HEK293 (cell line): ENCODE results near the gene ANKRD31.
"Not testable (repeated sequence)": the region's sequence is repeated elsewhere in the genome, so short reads cannot be mapped to it uniquely, and the experiment has no call there.

ENCODE experiments used
- CTCF ChIA-PET: fragments of 350-600 bp; formaldehyde crosslinking; extraction: SDS; loops from one replicate; lab custom pipeline; 2021; ENCODE audit warnings: antibody characterized with exemption; lab: Yijun Ruan, JAX
- POLR2A ChIA-PET: fragments of 300-600 bp; formaldehyde crosslinking; extraction: SDS; loops from one replicate; lab custom pipeline; 2020; ENCODE audit warnings: antibody characterized with exemption, inconsistent platforms; lab: Yijun Ruan, JAX
- H3K27ac ChIP-seq: fragments of 200-500 bp; sonication (Bioruptor generic); 2 replicates; pipeline ENCODE4 v1.5.1; 2014; ENCODE audit warnings: low read depth, low read length, control low read depth, inconsistent platforms; ENCODE audit errors: extremely low read depth
- H3K36me3 ChIP-seq, 2 experiments: fragments of 200-500 bp in 1 of 2; sonication (Bioruptor generic) in 1 of 2; 1 replicate in 1 of 2; 2 replicates in 1 of 2; pipeline ENCODE4 v1.5.1; 2014 to 2017; ENCODE audit warnings: inconsistent platforms in 2 of 2, low read length in 2 of 2; ENCODE audit not compliant: control insufficient read depth in 2 of 2, insufficient read depth in 1 of 2
- H3K4me1 ChIP-seq: fragments of 200-500 bp; sonication (Bioruptor generic); 2 replicates; pipeline ENCODE4 v1.5.1; 2014; ENCODE audit warnings: mild to moderate bottlenecking, low read length, inconsistent platforms; ENCODE audit not compliant: control insufficient read depth, insufficient read depth
- H3K4me3 ChIP-seq: 2 replicates; pipeline ENCODE4 v1.5.1; 2011; ENCODE audit warnings: low read depth, mild to moderate bottlenecking, control low read depth, low read length, moderate library complexity
- H3K9me3 ChIP-seq: fragments of 200-500 bp; sonication (Bioruptor generic); 2 replicates; pipeline ENCODE4 v1.5.1; 2014; ENCODE audit warnings: low read depth, low read length, inconsistent platforms; ENCODE audit not compliant: control insufficient read depth, insufficient read depth
- EGR2 ChIP-seq: fragments of 450-650 bp; formaldehyde crosslinking; IDR thresholded peaks from 2 replicates; pipeline ENCODE4 v1.5.1; 2016; ENCODE audit warnings: low read depth, missing biosample characterization, missing genetic modification characterization
- MZF1 ChIP-seq: fragments of 450-650 bp; formaldehyde crosslinking; IDR thresholded peaks from 2 replicates; pipeline ENCODE4 v1.5.1; 2017; ENCODE audit warnings: missing biosample characterization, missing genetic modification characterization, borderline replicate concordance
- OSR2 ChIP-seq: fragments of 450-650 bp; formaldehyde crosslinking; IDR thresholded peaks from 2 replicates; pipeline ENCODE4 v1.5.1; 2016; ENCODE audit warnings: missing biosample characterization, missing genetic modification characterization
- RBAK ChIP-seq: fragments of 450-650 bp; formaldehyde crosslinking; IDR thresholded peaks from 2 replicates; pipeline ENCODE4 v1.5.1; 2016; ENCODE audit warnings: missing biosample characterization, missing genetic modification characterization
- SCRT1 ChIP-seq: fragments of 450-650 bp; formaldehyde crosslinking; IDR thresholded peaks from 2 replicates; pipeline ENCODE4 v1.5.1; 2016; ENCODE audit warnings: missing biosample characterization, missing genetic modification characterization, borderline replicate concordance
- YY2 ChIP-seq: fragments of 450-650 bp; formaldehyde crosslinking; IDR thresholded peaks from 2 replicates; pipeline ENCODE4 v1.5.1; 2016; ENCODE audit warnings: missing biosample characterization, missing genetic modification characterization
- ZBTB20 ChIP-seq: fragments of 450-650 bp; formaldehyde crosslinking; IDR thresholded peaks from 2 replicates; pipeline ENCODE4 v1.5.1; 2016; ENCODE audit warnings: missing biosample characterization, missing genetic modification characterization
- ZBTB21 ChIP-seq: fragments of 450-650 bp; formaldehyde crosslinking; IDR thresholded peaks from 2 replicates; pipeline ENCODE4 v1.5.1; 2017; ENCODE audit warnings: missing biosample characterization, missing genetic modification characterization
- ZFP41 ChIP-seq: fragments of 450-650 bp; formaldehyde crosslinking; IDR thresholded peaks from 2 replicates; pipeline ENCODE4 v1.5.1; 2016; ENCODE audit warnings: missing biosample characterization, missing genetic modification characterization, borderline replicate concordance
- ZNF121 ChIP-seq: fragments of 450-650 bp; formaldehyde crosslinking; IDR thresholded peaks from 2 replicates; pipeline ENCODE4 v1.5.1; 2016; ENCODE audit warnings: missing biosample characterization, missing genetic modification characterization
- ZNF157 ChIP-seq: fragments of 450-650 bp; formaldehyde crosslinking; IDR thresholded peaks from 2 replicates; pipeline ENCODE4 v1.5.1; 2016; ENCODE audit warnings: missing biosample characterization, missing genetic modification characterization
- ZNF16 ChIP-seq: fragments of 450-650 bp; formaldehyde crosslinking; IDR thresholded peaks from 2 replicates; pipeline ENCODE4 v1.5.1; 2016; ENCODE audit warnings: low read depth, missing biosample characterization, missing genetic modification characterization
- ZNF174 ChIP-seq: fragments of 450-650 bp; formaldehyde crosslinking; IDR thresholded peaks from 2 replicates; pipeline ENCODE4 v1.5.0; 2017; ENCODE audit warnings: missing biosample characterization, mild to moderate bottlenecking, missing genetic modification characterization
- ZNF23 ChIP-seq: fragments of 450-650 bp; formaldehyde crosslinking; IDR thresholded peaks from 2 replicates; pipeline ENCODE4 v1.5.1; 2016; ENCODE audit warnings: missing biosample characterization, missing genetic modification characterization, borderline replicate concordance
- ZNF239 ChIP-seq: fragments of 450-650 bp; formaldehyde crosslinking; IDR thresholded peaks from 2 replicates; pipeline ENCODE4 v1.5.1; 2016; ENCODE audit warnings: missing biosample characterization, missing genetic modification characterization
- ZNF404 ChIP-seq: fragments of 450-650 bp; formaldehyde crosslinking; IDR thresholded peaks from 2 replicates; pipeline ENCODE4 v1.5.1; 2017; ENCODE audit warnings: missing biosample characterization, missing genetic modification characterization
- ZNF555 ChIP-seq: fragments of 450-650 bp; formaldehyde crosslinking; conservative IDR thresholded peaks from 2 replicates; pipeline ENCODE4 v1.5.1; 2017; ENCODE audit warnings: missing biosample characterization, mild to moderate bottlenecking, missing genetic modification characterization, inconsistent platforms
- ZNF596 ChIP-seq: fragments of 450-650 bp; IDR thresholded peaks from 2 replicates; pipeline ENCODE4 v1.5.0; 2018; ENCODE audit warnings: missing biosample characterization, mild to moderate bottlenecking, missing genetic modification characterization, moderate library complexity
- ZNF610 ChIP-seq: fragments of 450-650 bp; formaldehyde crosslinking; IDR thresholded peaks from 2 replicates; pipeline ENCODE4 v1.5.1; 2016; ENCODE audit warnings: missing biosample characterization, missing genetic modification characterization, borderline replicate concordance
- ZNF629 ChIP-seq: fragments of 450-650 bp; formaldehyde crosslinking; IDR thresholded peaks from 2 replicates; pipeline ENCODE4 v1.5.1; 2017; ENCODE audit warnings: missing biosample characterization, missing genetic modification characterization
- ZNF654 ChIP-seq: fragments of 450-650 bp; formaldehyde crosslinking; IDR thresholded peaks from 2 replicates; pipeline ENCODE4 v1.5.1; 2016; ENCODE audit warnings: low read depth, missing biosample characterization, missing genetic modification characterization
- ZNF76 ChIP-seq: fragments of 450-650 bp; formaldehyde crosslinking; IDR thresholded peaks from 2 replicates; pipeline ENCODE4; 2016; ENCODE audit warnings: low read depth, missing biosample characterization, missing genetic modification characterization, borderline replicate concordance
- ZSCAN23 ChIP-seq: fragments of 450-650 bp; formaldehyde crosslinking; IDR thresholded peaks from 2 replicates; pipeline ENCODE4 v1.5.1; 2016; ENCODE audit warnings: missing biosample characterization, missing genetic modification characterization
- TF ChIP-seq, protein P1 (sequence below): fragments of 450-650 bp; formaldehyde crosslinking; IDR thresholded peaks from 2 replicates; pipeline ENCODE4 v1.5.1; 2016; ENCODE audit warnings: missing biosample characterization, missing genetic modification characterization, borderline replicate concordance
- TF ChIP-seq, protein P2 (sequence below): fragments of 450-650 bp; formaldehyde crosslinking; IDR thresholded peaks from 2 replicates; pipeline ENCODE4 v1.5.1; 2016; ENCODE audit warnings: missing biosample characterization, missing genetic modification characterization
- TF ChIP-seq, protein P3 (sequence below): fragments of 450-650 bp; formaldehyde crosslinking; IDR thresholded peaks from 2 replicates; pipeline ENCODE4 v1.5.1; 2016; ENCODE audit warnings: missing biosample characterization, missing genetic modification characterization

ANKRD31 gene

DNA sequence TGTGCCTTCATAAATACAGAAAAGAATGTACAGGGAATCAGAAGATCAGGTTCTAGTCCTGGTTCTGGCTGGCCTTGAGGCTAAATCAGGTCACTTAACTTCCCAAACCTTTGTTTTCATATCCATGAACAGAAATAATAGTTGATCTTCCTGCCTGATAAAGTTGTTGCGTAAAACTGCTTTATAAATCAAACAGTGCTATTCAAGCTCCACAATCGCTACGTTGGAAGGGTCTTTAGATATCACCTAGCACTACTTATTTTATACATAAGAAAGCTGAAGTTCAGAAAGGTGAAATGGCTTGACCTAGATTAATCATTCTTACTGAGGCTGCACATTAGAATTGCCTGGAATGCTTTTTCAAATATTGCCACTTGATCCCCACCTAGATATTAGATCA is 148.0 kb downstream of the ANKRD31 start (continued):
- TF ChIP-seq ZBTB20 (tag by site-specific recombination) (no peak), ZNF610 (tag by site-specific recombination) (no peak)

DNA sequence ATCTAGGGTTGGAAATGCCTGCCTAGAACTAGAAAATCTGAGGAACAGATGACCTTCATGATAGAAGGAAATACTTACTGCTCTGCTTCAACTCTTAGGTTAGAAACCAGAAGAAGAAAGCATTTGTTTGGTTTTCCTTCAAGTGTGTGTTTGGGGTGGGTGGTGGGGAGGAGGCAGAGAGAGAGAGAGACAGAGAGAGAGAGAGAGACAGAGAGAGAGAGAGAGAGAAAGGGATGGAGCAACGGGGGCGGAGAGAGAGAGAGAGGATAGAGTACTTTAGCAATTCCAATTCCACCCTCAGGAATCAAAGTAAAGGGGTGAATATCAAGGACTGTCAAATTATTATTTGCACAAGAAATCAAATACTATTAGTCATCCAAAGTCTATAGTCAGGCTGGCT is 155.2 kb downstream of the ANKRD31 start:
- CTCF ChIA-PET = no interaction called here

DNA sequence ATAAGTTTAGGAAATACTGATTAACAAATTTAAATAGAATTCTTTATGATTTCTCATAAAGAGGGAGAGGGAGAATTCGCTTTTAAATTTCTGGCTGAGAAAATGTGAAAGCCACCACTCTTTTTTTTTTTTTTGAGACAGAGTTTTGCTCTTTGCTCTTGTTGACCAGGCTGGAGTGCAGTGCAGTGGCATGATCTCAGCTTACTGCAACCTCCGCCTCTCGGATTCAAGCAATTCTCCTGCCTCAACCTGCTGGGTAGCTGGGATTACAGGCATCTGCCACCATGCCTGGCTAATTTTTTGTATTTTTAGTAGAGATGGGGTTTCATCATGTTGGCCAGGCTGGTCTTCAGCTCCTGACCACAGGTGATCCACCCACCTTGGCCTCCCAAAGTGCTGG is 157.3 kb downstream of the ANKRD31 start:
- H3K4me3 ChIP-seq, H3K9me3 ChIP-seq, H3K4me1 ChIP-seq, H3K36me3 ChIP-seq, POLR2A ChIA-PET, H3K27ac ChIP-seq: not testable (repeated sequence)
- CTCF ChIA-PET = interaction anchor here (0.6 kb wide), 1 partner anchor 29 kb away, joined by 3 read pairs; no protein-coding TSS in a partner anchor

More for the DNA sequence above, 155.2 kb downstream of the ANKRD31 start:
- TF ChIP-seq ZNF121 (tag by site-specific recombination) = no peak
- TF ChIP-seq, protein P1, sequence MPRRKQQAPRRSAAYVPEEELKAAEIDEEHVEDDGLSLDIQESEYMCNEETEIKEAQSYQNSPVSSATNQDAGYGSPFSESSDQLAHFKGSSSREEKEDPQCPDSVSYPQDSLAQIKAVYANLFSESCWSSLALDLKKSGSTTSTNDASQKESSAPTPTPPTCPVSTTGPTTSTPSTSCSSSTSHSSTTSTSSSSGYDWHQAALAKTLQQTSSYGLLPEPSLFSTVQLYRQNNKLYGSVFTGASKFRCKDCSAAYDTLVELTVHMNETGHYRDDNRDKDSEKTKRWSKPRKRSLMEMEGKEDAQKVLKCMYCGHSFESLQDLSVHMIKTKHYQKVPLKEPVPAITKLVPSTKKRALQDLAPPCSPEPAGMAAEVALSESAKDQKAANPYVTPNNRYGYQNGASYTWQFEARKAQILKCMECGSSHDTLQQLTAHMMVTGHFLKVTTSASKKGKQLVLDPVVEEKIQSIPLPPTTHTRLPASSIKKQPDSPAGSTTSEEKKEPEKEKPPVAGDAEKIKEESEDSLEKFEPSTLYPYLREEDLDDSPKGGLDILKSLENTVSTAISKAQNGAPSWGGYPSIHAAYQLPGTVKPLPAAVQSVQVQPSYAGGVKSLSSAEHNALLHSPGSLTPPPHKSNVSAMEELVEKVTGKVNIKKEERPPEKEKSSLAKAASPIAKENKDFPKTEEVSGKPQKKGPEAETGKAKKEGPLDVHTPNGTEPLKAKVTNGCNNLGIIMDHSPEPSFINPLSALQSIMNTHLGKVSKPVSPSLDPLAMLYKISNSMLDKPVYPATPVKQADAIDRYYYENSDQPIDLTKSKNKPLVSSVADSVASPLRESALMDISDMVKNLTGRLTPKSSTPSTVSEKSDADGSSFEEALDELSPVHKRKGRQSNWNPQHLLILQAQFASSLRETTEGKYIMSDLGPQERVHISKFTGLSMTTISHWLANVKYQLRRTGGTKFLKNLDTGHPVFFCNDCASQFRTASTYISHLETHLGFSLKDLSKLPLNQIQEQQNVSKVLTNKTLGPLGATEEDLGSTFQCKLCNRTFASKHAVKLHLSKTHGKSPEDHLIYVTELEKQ (tag by site-specific recombination) = no peak
- TF ChIP-seq ZNF23 (tag by site-specific recombination) = no peak
- TF ChIP-seq MZF1 (tag by site-specific recombination) = no peak
- TF ChIP-seq ZNF596 (tag by site-specific recombination) = peak; percentile 57; the same call in 1 of the 2 replicates
- TF ChIP-seq ZFP41 (tag by site-specific recombination) = no peak
- TF ChIP-seq ZNF555 = no peak
- TF ChIP-seq ZNF239 (tag by site-specific recombination) = no peak
- no peak for TF ChIP-seq ZBTB21 (tag by site-specific recombination)
- peak; percentile 72 for TF ChIP-seq EGR2 (tag by site-specific recombination)
- TF ChIP-seq ZSCAN23 (tag by site-specific recombination) = no peak
- no peak for TF ChIP-seq ZNF654 (tag by site-specific recombination)
- TF ChIP-seq YY2 = no peak
- no peak for TF ChIP-seq ZNF404 (tag by site-specific recombination)
- TF ChIP-seq ZBTB20 (tag by site-specific recombination) = no peak
- Histone ChIP-seq H3K4me3 (no peak overlapping the region), H3K36me3 (no peaks in the 10 kb centered on the region), H3K9me3 (no peaks in the 10 kb centered on the region), H3K4me1 (no peaks in the 10 kb centered on the region), H3K27ac (no peak overlapping the region)
- POLR2A ChIA-PET = no interaction called here

DNA sequence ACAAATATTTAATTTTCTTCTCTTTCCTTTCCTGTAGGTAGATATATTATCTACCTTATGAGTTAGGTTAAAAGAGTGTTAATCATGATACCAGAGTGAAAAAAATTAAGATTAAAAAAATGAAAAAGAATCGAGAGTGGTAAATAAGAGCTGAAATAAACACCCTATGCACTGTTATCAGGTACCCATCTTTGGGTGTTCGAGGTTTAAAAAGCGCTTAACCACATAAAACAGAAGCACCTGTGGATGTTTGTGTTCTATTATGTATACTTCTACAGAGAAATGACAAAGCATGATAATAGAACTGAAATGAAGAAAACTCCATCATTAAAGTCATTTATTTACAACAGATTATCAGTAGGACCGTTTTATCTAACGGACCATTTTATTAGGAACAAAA is 158.7 kb downstream of the ANKRD31 start:
- Histone ChIP-seq H3K36me3 (no peaks in the 10 kb centered on the region), H3K9me3 (no peaks in the 10 kb centered on the region), H3K27ac (no peak overlapping the region), H3K4me1 (no peaks in the 10 kb centered on the region), H3K4me3 (no peak overlapping the region)
- ChIA-PET CTCF (interaction anchor here (0.7 kb wide), 1 partner anchor 287 kb away, joined by 3 read pairs; no protein-coding TSS in a partner anchor), POLR2A (no interaction called here)
- no peak for TF ChIP-seq ZNF174 (tag by site-specific recombination)
- no peak for TF ChIP-seq ZNF157 (tag by site-specific recombination)
- no peak for TF ChIP-seq ZNF596 (tag by site-specific recombination)
- TF ChIP-seq, protein P2, sequence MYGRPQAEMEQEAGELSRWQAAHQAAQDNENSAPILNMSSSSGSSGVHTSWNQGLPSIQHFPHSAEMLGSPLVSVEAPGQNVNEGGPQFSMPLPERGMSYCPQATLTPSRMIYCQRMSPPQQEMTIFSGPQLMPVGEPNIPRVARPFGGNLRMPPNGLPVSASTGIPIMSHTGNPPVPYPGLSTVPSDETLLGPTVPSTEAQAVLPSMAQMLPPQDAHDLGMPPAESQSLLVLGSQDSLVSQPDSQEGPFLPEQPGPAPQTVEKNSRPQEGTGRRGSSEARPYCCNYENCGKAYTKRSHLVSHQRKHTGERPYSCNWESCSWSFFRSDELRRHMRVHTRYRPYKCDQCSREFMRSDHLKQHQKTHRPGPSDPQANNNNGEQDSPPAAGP (tag by site-specific recombination) = no peak
- no peak for TF ChIP-seq ZNF629 (tag by site-specific recombination)
- TF ChIP-seq SCRT1 (tag by site-specific recombination) = no peak
- no peak for TF ChIP-seq ZNF16 (tag by site-specific recombination)
- TF ChIP-seq, protein P3, sequence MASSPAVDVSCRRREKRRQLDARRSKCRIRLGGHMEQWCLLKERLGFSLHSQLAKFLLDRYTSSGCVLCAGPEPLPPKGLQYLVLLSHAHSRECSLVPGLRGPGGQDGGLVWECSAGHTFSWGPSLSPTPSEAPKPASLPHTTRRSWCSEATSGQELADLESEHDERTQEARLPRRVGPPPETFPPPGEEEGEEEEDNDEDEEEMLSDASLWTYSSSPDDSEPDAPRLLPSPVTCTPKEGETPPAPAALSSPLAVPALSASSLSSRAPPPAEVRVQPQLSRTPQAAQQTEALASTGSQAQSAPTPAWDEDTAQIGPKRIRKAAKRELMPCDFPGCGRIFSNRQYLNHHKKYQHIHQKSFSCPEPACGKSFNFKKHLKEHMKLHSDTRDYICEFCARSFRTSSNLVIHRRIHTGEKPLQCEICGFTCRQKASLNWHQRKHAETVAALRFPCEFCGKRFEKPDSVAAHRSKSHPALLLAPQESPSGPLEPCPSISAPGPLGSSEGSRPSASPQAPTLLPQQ (tag by site-specific recombination) = no peak
- no peak for TF ChIP-seq ZNF76
- TF ChIP-seq RBAK = no peak
- no peak for TF ChIP-seq OSR2
